Natural killer cell (primary cell): ENCODE results near the gene KAT2B. TPM values are rescaled to one million over a fixed set of nuclear protein-coding genes. Genes with fewer than 3 reads are reported as not detected.
A peak's percentile ranks its signal among the peaks of the same experiment; 100 is the strongest.

Source experiments
- ATAC-seq, 3 donors: fragments of 150-1000 bp in 2 of 3; fragments of 200-7000 bp in 1 of 3; cut with Tn5 transposase; 1 replicate in 1 of 3; 2 replicates in 2 of 3; pipeline ENCODE4 v1.10.0; 2021; ENCODE audit warnings: mild to moderate bottlenecking in 2 of 3, moderate library complexity in 2 of 3
- DNase-seq, 2 donors: peaks; one replicate each; pipeline versions ENCODE4 v3.0.0 to v3.0.0-alpha.2; 2013 to 2021; ENCODE audit warnings: mixed read lengths in 1 of 2
- H3K27ac ChIP-seq: one replicate; pipeline ENCODE4 v1.5.1; 2013; ENCODE audit warnings: mild to moderate bottlenecking, low read length
- H3K27me3 ChIP-seq: one replicate; pipeline ENCODE4 v1.6.1; 2013; ENCODE audit warnings: low read length; ENCODE audit not compliant: control insufficient read depth, insufficient read depth
- H3K36me3 ChIP-seq: one replicate; pipeline ENCODE4 v1.6.1; 2013; ENCODE audit warnings: low read length; ENCODE audit not compliant: control insufficient read depth, insufficient read depth
- H3K4me1 ChIP-seq: one replicate; pipeline ENCODE4 v1.6.1; 2013; ENCODE audit warnings: low read length; ENCODE audit not compliant: control insufficient read depth, insufficient read depth
- H3K4me3 ChIP-seq: one replicate; pipeline ENCODE4 v1.5.1; 2013; ENCODE audit warnings: low read length
- H3K9me3 ChIP-seq: one replicate; pipeline ENCODE4 v1.6.1; 2013; ENCODE audit warnings: low read length; ENCODE audit not compliant: control insufficient read depth, insufficient read depth
- H3K27ac Mint-ChIP-seq, 2 donors: one replicate each; pipeline ENCODE4 v1.8.0; 2022; ENCODE audit warnings: mild to moderate bottlenecking in 2 of 2, mixed read lengths in 2 of 2, moderate library complexity in 1 of 2
- H3K27me3 Mint-ChIP-seq, 2 donors: one replicate each; pipeline ENCODE4 v1.8.0; 2022; ENCODE audit warnings: low read depth in 2 of 2, mixed read lengths in 2 of 2
- H3K36me3 Mint-ChIP-seq: one replicate; pipeline ENCODE4 v1.8.0; 2022; ENCODE audit warnings: mixed read lengths
- H3K4me1 Mint-ChIP-seq, 2 donors: one replicate each; pipeline ENCODE4 v1.8.0; 2022; ENCODE audit warnings: mixed read lengths in 2 of 2
- H3K4me3 Mint-ChIP-seq: one replicate; pipeline ENCODE4 v1.8.0; 2022; ENCODE audit warnings: mild to moderate bottlenecking, moderate library complexity, mixed read lengths
- H3K9me3 Mint-ChIP-seq, 2 donors: one replicate each; pipeline ENCODE4 v1.8.0; 2022; ENCODE audit warnings: mixed read lengths in 2 of 2
- WGBS: methylation state at CpG from one replicate; pipeline ENCODE4 v1.1.7; 2013; ENCODE audit warnings: missing lambda C conversion rate; ENCODE audit not compliant: insufficient coverage; 5-methylcytosine and 5-hydroxymethylcytosine counted together
- intact Hi-C: fragments of 100-400 bp; cut with micrococcal nuclease; formaldehyde crosslinking; loops from one replicate; pipeline ENCODE4 v1.14.2; 2022
- total RNA-seq, 4 donors: library from RNA; stranded (reverse); fragments of 120-200 nt in 1 of 4; gene quantifications; one replicate each; pipeline versions ENCODE4 v1.2.3 to v1.2.4, GENCODE V29; 2013 to 2022
- TF ChIP-seq, protein P1 (sequence below): fragments of 200-600 bp; IDR thresholded peaks from one replicate; pipeline ENCODE4 v1.8.0; 2022; ENCODE audit warnings: antibody characterized with exemption

KAT2B gene
- total RNA-seq, 3 donors from 2014 or later (not counting 1 experiment from before 2014, with no cell fraction given) = 132 to 156 (median 146) TPM

DNA sequence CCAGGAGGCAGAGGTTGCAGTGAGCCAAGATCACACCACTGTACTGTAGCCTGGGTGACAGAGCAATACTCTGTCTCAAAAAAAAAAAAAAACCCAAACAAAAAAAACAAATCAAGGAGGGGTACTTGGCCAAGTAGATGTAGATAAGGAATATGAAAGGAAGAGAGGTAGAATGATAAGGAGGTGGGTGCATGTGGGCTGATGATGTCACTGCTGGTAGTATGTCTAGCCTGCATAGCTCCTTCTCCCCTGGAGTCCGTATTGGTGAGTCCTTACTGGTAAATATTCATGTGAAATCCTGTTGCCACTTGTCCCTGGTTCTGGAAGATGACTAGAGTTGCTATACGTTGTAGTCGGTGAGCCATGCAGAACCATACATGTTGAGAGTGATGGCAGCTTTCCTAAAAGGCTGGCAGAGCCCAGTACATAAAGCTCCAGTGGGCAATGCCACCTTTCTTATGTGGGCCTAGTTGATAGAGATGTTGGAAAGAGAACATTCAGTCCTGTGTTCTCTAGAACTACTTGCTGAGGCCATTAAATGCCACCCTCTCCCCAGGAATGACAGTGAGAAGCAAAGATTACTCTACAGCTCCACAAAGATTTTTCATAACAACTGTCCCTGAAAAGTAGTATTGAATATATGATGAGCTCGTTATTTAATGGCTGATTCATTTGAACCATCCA is 11.0 kb downstream of the KAT2B start:
- H3K4me3 Mint-ChIP-seq = no peak overlapping the region
- WGBS = 90% methylated on average over 3 of the region's 4 CpGs
- H3K9me3 Mint-ChIP-seq = no peaks in the 10 kb centered on the region
- no peaks in the 10 kb centered on the region for H3K27me3 ChIP-seq
- DNase-seq (peak in 1 of 2 donors; percentile 36), ATAC-seq (no peak)
- TF ChIP-seq, protein P1, sequence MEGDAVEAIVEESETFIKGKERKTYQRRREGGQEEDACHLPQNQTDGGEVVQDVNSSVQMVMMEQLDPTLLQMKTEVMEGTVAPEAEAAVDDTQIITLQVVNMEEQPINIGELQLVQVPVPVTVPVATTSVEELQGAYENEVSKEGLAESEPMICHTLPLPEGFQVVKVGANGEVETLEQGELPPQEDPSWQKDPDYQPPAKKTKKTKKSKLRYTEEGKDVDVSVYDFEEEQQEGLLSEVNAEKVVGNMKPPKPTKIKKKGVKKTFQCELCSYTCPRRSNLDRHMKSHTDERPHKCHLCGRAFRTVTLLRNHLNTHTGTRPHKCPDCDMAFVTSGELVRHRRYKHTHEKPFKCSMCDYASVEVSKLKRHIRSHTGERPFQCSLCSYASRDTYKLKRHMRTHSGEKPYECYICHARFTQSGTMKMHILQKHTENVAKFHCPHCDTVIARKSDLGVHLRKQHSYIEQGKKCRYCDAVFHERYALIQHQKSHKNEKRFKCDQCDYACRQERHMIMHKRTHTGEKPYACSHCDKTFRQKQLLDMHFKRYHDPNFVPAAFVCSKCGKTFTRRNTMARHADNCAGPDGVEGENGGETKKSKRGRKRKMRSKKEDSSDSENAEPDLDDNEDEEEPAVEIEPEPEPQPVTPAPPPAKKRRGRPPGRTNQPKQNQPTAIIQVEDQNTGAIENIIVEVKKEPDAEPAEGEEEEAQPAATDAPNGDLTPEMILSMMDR = no peak
- no peaks in the 10 kb centered on the region for H3K36me3 ChIP-seq
- intact Hi-C loops = no loop called here
- H3K27ac ChIP-seq = no peak overlapping the region
- H3K4me1 Mint-ChIP-seq = peaks cover 60 to 66% of the 10 kb centered on the region in 2 donors
- H3K4me3 ChIP-seq = no peak overlapping the region
- H3K36me3 Mint-ChIP-seq = no peaks in the 10 kb centered on the region
- H3K4me1 ChIP-seq = peaks cover 61% of the 10 kb centered on the region
- no peaks in the 10 kb centered on the region for H3K27me3 Mint-ChIP-seq
- H3K27ac Mint-ChIP-seq = peak overlapping the region; percentile 69 to 79
- H3K9me3 ChIP-seq = no peaks in the 10 kb centered on the region

DNA sequence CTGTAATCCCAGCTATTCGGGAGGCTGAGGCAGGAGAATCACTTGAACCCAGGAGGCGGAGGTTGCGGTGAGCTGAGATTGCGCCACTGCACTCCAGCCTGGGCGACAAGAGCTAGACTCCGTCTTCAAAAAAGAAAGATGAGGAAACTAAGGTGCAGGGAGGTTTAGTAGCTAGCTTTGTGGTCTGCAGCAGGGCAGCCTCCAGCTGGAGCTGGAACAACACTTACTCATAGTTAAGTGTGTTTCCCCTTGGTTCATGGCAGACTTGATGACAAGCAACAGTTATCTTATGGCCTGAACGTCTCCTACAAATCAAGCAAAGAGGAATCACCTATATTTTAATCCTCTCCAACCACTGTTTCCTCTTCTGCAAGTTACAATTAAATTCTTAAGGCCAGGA is 12.6 kb downstream of the KAT2B start:
- WGBS = 90% methylated on average over 7 of the region's 7 CpGs
- no peaks in the 10 kb centered on the region for H3K27me3 ChIP-seq
- TF ChIP-seq, protein P1 = no peak
- H3K27ac ChIP-seq = no peak overlapping the region
- Mint-ChIP-seq H3K27me3 (no peaks in the 10 kb centered on the region), H3K4me1 (peaks cover 51 to 52% of the 10 kb centered on the region in 2 donors), H3K36me3 (no peaks in the 10 kb centered on the region), H3K27ac (peak overlapping the region; percentile 79 to 81), H3K4me3 (no peak overlapping the region), H3K9me3 (no peaks in the 10 kb centered on the region)
- no peak overlapping the region for H3K4me3 ChIP-seq
- H3K4me1 ChIP-seq = peaks cover 51% of the 10 kb centered on the region
- intact Hi-C loops = no loop called here
- DNase-seq (no peak), ATAC-seq (no peak)
- H3K9me3 ChIP-seq = no peaks in the 10 kb centered on the region
- no peaks in the 10 kb centered on the region for H3K36me3 ChIP-seq

DNA sequence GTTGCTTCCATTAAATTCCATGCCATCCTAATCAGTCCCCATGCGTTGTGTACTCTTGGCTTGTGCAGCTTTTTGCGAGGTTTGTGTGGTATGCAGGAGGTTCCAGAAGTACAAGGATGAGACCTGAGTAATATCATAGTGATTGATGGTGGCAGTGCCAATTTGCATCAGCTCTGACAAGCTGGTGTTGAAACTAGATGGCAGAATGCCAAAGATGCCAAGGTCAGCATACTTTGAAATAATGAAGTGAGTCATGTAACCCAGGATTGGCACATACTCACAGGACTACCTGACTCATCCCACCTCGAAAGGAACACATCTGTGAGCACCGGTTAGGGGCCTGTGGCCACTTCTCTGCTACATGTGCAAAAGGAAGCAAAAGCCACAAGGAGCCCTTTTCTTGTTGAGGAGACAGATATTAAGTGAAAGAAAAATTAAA is 14.3 kb downstream of the KAT2B start:
- no peaks in the 10 kb centered on the region for H3K27me3 Mint-ChIP-seq
- WGBS = 7% methylated on average over 4 of the region's 4 CpGs
- H3K27ac Mint-ChIP-seq = no peak overlapping the region
- no peaks in the 10 kb centered on the region for H3K9me3 Mint-ChIP-seq
- intact Hi-C loops = loop anchor here (1.0 to 2.0 kb wide), 2 partner anchors 13 to 26 kb away; no protein-coding TSS in a partner anchor
- H3K36me3 Mint-ChIP-seq = no peaks in the 10 kb centered on the region
- no peak overlapping the region for H3K4me3 Mint-ChIP-seq
- Histone ChIP-seq H3K4me3 (no peak overlapping the region), H3K4me1 (peaks cover 48% of the 10 kb centered on the region), H3K36me3 (no peaks in the 10 kb centered on the region), H3K27ac (peak overlapping the region; percentile 83), H3K9me3 (no peaks in the 10 kb centered on the region), H3K27me3 (no peaks in the 10 kb centered on the region)
- TF ChIP-seq, protein P1 = no peak
- DNase-seq (peak; percentile 61 to 83), ATAC-seq (peak; percentile 84 to 95 (median 88))
- peaks cover 39 to 44% of the 10 kb centered on the region in 2 donors for H3K4me1 Mint-ChIP-seq
